ENCODE data around the gene GRAMD1A. TPM values are rescaled to one million over a fixed set of nuclear protein-coding genes. Genes with fewer than 3 reads are reported as not detected.
"Not testable (repeated sequence)": the region's sequence is repeated elsewhere in the genome, so short reads cannot be mapped to it uniquely, and the experiment has no call there.

GRAMD1A gene
- total RNA-seq, 1 donor from 2014 or later = 19.8 TPM

- no peak for DNase-seq
These were observed 4.6 kb downstream of the GRAMD1A start for GRCh38 chr19:35004517-35005255.

GRCh38 chr19:35005256-35005977 is 5.3 kb downstream of the GRAMD1A start:
- no peak for DNase-seq

- not testable (repeated sequence) for DNase-seq
These were observed 5.9 kb downstream of the GRAMD1A start for GRCh38 chr19:35006007-35006341.

GRCh38 chr19:35006342-35006998 is 6.3 kb downstream of the GRAMD1A start:
- no peak for DNase-seq

GRCh38 chr19:35006999-35007365 is 6.9 kb downstream of the GRAMD1A start:
- no peak for DNase-seq

- DNase-seq = not testable (repeated sequence)
These were observed 7.3 kb downstream of the GRAMD1A start for GRCh38 chr19:35007427-35007826.

- no peak for DNase-seq
These were observed 8.8 kb downstream of the GRAMD1A start for GRCh38 chr19:35008891-35009341.

GRCh38 chr19:35009424-35010415 is 9.6 kb downstream of the GRAMD1A start:
- no peak for DNase-seq

GRCh38 chr19:35011091-35011689 is 11.1 kb downstream of the GRAMD1A start:
- DNase-seq = no peak

GRCh38 chr19:35011737-35012682 is 11.9 kb downstream of the GRAMD1A start:
- DNase-seq = no peak

- peak; percentile 75 for DNase-seq
These were observed 13.1 kb downstream of the GRAMD1A start for GRCh38 chr19:35013041-35013819.

- no peak for DNase-seq
These were observed 14.0 kb downstream of the GRAMD1A start for GRCh38 chr19:35013820-35014754.

- not testable (repeated sequence) for DNase-seq
These were observed 14.7 kb downstream of the GRAMD1A start for GRCh38 chr19:35014774-35015173.

- DNase-seq = no peak
These were observed 15.3 kb downstream of the GRAMD1A start for GRCh38 chr19:35015270-35015953.

GRCh38 chr19:35015954-35016351 is 15.8 kb downstream of the GRAMD1A start:
- DNase-seq = no peak

- no peak for DNase-seq
These were observed 17.4 kb downstream of the GRAMD1A start for GRCh38 chr19:35017507-35017906.

GRCh38 chr19:35018379-35018778 is 18.3 kb downstream of the GRAMD1A start:
- no peak for DNase-seq

- no peak for DNase-seq
These were observed 19.0 kb downstream of the GRAMD1A start for GRCh38 chr19:35019144-35019543.
